Middle frontal gyrus (tissue), 1 donor: ENCODE measurements around the gene PLCD3.
A peak's percentile ranks its signal among the peaks of the same experiment; 100 is the strongest.
"Not testable (repeated sequence)": the region's sequence is repeated elsewhere in the genome, so short reads cannot be mapped to it uniquely, and the experiment has no call there.

Experiments
- DNase-seq: peaks from one replicate; pipeline ENCODE4 v3.0.0-alpha.2; 2015; ENCODE audit warnings: low spot score; ENCODE audit errors: extremely low spot score

The PLCD3 gene

DNA sequence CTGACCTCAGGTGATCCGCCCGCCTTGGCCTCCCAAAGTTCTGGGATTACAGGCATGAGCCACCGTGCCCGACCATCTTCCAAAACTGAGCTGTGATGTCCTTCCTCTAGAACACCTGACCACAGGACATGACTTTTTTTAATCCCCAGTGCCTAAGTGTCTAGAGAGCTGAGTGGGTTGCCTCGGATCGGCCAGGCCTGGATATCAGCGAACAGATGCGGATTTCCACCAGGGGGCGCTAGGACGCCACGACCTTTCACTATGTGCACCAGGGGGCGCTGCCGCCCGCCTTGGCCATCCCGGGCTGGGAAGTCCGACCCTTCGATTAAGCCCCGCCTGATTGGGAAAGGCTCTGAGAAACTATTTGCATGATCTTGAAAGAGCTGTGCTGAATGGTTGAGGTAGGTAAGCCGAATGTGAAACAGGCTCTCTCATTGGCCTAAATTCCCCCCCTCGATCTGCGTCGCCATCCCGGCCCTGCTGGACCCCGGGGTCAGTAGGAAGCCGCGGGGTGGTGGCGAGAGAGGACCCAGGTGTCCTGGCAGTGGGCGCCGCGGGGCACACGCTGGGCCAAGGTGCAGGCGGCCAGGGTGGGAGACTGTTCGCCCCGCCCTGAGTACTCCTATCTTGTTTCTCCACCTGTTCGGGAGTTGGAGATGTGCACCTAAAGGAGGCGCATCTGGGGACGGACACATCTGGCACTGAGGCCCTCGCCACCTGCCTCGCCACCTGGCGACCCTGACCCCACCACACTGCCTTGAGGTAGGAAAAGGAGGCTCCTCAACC is 3.1 kb upstream of the PLCD3 start, which contains the start of gene ACBD4:
ACBD4 (plus strand) TSS at position 496 of the 786 bp plus-strand sequence. CDS start 458 bp downstream, outside the sequence.
- peak; percentile 91 for DNase-seq

DNA sequence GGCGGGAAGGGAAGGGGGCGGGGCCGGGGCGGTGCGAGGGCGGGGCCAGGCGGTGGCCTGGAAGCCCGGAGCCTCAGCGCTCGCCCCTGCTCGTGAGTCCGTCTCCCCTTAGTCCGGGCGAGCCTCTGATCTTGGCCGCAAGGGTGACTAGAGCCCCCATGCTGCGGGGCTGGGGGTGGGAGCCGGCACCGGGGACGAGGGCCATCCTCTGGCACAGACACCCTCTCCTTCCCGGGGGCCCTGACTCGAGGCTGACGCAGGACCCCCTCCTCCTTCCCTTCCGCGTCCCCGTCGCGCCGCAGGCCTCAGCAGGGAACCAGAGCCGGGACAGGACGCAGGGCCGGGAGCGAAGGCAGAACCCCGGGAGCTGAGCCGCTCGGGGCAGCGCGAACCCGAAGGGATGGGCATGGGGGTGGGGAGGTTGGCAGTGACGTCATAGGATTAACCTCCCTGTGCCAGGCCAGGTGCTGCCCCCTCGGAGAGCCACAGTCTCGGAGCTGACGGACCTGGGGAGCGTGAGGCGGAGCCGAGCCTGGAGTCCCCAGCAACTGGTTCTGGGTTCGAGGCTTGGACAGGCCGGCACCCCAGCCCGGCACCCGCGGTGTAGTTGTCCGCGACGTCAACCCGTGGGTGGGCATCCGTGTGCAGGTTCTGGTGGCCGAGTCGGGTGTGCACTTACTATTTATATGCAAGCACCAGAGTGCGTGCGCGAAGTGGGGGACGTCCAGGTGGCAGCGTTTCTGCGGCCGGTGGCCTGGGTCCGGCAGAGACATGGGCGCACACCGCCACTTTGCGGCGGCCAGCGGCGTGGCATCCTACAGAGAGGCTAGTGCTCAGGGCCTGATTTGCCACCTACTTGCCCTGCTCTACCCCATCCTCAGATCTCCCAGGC is 503 bp upstream of the PLCD3 start:
- no peak for DNase-seq

DNA sequence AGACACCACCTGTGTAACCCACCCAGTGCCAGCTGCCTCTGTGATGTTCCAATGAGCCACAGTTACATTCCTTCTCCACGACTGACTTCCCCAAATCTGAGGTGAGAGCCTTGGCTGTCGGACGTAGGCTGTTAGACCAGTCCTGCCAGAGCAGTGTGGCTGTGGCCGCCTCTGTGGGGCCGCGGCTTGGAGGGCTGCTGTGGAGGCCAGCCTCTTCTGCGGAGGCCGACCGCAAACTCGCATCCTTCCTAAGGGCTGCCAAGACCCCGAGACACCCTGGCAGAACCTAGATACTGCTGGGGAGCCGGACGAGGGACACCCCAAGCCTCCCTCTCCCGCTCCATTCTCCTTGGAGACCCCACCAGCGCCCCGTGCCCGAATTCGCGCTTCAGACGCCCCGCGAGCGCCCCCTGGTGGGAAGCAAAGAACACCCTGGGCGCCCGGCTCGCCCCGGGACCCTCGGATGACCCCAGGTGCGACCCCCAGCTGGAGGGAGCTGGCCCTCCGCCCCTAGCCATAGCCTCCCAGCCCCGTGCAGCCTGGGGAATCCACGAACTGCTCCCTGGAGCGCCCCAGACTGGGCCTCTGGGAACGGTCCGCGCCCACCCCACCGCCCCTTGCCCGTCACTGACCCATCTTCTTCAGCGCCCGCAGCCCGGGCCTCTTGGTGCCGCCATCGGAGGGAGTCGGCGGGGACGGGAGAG is 547 bp downstream of the PLCD3 start:
- DNase-seq = no peak

DNA sequence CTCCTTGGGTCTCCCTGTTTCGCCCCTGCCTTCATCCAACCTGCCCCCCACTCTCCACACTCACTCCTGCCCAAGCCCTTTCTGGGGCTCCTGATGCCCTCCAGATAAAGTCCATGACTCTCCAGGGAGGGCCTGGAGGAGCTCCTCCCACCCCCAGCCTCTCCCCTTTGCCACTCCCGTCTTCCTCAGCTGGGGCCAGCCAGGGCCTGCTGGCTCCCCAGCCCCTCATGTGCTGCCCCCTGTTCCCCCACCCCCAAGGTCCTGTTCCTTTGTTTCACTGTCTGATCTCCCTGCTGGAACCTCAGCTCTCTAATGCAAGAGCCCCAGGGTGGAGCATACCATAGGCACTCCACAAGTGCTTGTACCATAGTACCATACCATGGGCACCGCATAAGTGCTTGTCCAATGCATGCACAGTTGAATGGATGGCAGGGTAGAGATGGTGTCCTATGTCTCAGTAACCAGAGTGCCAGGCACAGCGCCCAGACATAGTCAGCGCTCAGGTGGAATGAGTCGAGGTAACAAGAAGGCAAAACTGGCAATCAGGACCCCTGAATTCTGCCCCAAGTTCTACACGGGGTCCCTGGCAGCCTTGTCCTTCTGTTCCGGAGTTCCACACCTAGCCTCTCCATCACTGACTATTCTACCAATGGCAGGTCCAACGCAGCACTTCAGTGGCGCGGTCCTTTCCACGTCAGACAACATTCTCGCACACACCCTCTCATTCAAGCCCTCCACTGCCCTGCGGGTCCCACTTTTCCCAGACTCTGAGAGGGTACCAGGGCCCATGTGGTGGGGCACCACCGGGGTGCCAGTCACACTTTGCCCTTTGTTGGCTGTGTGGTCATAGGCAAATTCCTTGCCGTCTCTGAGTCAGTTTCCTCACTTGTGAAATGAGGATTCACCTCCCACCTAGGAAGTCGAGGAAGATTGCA is 1.4 kb downstream of the PLCD3 start:
- no peak for DNase-seq

DNA sequence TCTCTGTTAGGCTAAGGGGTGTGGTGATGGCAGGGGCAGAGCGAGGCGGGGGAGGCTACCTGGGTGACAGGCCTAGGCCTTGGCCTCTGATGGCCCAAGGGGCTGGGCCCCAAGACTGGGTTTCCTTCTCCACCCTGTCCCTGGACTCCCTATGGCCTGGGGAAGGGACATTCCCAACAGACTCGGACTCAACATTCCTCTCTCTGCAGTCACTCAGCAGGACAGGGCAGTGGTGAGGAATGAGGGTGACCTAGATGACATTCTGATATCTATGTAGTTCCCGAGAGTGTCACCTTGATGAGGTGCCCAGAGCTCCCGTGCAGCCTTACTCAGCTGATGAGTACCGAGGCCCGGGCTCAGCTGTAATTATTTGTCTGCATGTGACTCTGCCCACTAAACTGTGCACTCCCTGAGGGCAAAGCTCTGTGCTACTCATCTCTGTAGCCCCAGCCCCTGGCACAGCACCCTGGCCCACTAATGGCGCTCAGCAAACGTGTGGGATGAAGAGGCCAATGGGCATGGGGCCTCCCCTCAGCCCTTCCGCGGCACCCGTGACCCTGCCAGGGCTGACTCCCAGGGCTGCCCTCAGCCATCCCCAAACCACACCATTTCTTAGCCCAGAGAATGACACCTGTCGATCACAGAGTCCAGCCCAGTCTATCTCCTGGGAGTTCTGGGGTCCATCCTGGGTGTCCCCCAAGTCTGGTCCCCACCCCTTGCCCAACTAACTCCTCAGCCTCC is 2.2 kb downstream of the PLCD3 start:
- DNase-seq = no peak

DNA sequence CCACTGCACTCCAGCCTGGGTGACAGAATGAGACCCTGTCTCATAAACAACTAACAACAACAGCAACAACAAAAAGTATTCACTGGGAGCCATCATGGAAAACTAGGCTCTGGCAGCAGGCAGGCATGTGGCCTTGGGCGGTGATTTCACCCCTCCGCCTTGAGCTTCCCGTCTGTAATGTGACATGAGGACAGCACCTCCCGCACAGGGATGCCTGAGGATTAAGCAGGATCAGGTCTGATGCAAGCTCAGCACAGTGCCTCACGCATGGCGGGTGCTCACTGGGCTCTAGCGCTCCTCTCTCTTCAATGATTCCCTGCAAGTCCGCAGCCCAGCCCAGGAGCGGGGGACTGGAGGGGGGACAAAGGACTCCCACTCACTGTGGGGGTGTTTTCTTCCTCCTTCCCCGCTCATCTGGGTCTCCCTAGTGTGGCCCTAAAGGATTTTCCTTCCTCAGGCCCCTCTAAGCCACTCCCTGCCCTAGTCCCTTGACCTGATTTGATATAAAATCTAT is 2.8 kb downstream of the PLCD3 start:
- no peak for DNase-seq

DNA sequence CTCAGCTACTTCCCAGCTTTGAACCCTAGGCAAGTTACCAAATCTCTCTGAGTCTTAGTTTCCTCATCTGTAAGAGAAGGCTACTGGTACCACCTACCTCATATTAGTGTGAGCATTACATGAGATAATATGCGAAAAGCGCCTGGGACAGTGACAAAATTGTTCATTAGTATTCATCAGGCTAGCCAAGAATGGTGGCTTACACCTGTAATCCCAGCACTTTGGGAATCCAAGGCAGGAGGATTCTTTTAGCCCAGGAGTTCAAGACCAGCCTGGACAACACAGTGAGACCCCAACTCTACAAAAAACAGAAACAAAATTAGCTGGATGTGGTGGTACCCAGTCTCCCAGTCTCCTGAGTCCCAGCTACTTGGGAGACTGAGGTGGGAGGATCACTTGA is 3.3 kb downstream of the PLCD3 start:
- no peak for DNase-seq

DNA sequence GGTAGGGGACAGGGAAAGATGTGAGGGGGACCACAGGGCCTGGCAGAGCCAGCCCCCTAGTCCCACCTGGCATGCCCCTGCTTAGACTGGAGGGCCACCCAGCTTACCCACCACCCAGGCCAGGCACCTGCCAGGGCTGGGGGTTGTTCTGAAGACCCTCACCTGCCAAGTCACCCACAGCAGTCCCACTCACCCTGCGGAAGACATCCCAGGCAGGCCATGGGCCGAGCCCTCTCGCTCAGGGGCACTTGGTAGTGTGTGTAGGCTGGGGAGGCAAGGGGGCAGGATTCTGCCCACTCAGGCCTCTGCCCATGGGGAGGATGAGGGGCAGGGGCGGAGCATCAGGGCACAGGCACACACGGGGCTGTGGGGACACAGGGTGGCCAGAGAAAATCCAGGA is 4.0 kb downstream of the PLCD3 start:
- no peak for DNase-seq

DNA sequence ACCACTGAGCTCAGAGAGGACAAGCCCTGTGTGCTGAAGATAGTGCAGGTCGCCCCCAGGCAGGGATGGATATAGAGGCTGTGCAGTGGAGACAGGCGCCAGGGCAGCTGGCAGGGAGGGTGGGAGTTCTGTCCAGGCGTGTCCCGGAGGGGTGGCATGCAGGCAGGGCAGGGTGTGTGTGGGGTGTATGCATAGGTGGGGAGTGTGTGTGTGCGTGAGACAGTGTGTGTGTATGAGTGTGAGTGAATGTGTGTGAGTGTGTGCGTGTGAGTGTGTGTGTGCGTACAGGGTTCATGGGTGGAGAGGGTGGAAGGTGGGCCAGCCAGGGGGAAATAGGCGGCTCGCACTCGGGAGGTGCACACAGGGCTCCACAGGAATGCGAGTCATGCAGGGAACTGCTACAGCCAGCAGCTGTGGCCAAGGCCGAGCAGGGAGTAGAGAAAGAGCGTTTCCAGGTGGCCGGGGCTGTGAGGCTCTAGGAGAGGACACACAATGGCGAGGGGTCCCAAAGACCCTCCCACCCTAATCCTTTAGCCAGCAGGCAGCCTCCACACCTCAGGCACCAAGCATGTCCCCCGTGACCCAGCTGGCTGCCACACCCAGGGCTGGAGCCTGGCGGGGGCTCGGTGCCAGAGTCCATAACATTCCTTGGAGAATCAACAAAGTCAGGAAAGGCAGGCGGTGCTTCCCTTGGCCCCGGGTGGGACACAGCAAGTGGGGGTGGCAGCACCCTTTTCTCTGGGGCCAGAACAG is 4.6 kb downstream of the PLCD3 start:
- no peak for DNase-seq

DNA sequence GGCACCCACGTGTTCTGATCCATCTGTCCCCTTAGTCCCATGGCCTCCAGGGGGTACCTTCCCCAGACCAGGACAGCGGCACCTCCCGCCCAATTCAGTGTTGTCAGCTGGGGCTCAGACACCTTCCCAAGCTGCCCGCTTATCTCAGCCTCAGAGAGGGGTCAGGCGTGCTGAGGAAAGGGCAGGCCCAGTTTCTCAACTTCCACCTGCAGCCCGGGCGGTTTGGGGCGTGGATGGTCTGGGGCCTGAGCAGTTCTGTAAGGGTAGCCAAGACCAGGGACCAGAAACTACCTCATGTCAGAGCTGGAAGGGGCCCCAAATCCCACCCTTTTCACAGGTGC is 5.1 kb downstream of the PLCD3 start:
- DNase-seq = no peak

DNA sequence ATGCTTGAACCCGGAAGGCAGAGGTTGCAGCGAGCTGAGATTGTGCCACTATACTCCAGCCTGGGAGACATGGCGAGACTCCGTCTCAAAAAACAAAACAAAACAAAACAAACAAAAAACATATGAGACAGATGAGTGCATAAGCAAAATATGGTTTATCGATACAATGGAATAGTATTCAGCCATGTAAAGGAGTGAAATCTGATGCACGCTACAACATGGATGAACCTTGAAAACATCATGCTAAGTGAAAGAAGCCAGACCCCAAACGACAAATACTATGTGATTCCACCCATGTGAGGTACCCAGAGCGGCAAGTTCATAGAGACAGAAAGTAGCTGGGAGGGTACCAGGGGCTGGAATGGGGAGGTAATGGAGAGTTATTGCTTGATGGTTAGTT is 6.8 kb downstream of the PLCD3 start:
- no peak for DNase-seq

DNA sequence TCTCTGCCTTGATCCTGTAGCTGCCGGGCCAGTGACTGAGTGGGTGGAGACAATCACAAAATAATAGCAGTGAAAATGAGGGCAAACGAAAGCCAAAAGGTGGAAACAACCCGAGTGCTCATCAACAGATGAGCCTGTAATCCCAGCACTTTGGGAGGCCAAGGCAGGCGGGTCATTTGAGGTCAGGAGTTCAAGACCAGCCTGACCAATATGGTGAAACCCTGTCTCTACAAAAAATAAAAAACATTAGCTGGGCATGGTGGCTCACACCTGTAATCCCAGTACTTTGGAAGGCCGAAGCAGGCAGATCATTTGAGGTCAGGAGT is 7.6 kb downstream of the PLCD3 start:
- DNase-seq = not testable (repeated sequence)

DNA sequence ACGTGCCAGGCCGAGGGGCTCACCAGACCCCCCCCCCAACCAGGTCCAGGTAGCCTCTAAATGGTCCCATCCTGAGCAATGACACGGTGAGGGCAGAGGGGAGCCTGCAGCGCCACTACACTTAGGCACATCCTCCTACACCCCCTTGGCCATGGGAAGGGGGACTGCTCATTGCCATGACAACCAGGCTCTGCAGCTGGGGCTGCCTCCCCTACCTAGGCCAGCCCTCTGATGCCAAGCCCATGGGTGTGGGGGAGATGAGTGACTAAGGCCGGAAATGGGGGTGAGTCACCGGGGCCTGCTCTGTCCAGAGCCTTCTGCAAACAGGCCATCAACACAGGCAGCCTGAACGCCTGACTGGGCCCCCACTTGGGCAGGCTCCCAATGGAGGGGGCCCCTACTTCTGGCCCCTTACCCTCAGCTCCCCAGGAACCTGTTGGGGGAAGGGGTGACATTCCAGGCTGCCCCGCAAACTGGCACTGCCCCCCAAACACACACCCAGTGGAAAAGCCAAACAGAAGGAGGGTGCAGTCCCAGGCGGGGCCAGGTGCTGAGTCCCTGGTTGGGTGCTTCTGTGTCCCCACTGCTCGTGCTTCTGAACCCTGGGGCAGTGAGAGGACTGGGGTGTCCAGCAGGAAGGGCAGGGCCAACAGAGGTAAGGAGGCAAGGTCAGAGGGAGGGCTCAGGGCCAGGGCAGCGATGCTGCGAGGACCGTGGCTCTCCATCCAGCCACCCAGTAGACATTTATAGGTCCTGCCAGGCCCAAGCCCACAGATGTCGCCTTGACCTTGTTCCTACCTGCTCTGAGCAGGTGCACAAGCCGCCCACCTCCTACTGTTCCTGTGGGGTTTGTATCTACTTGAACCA is 8.2 kb downstream of the PLCD3 start:
- DNase-seq = no peak

DNA sequence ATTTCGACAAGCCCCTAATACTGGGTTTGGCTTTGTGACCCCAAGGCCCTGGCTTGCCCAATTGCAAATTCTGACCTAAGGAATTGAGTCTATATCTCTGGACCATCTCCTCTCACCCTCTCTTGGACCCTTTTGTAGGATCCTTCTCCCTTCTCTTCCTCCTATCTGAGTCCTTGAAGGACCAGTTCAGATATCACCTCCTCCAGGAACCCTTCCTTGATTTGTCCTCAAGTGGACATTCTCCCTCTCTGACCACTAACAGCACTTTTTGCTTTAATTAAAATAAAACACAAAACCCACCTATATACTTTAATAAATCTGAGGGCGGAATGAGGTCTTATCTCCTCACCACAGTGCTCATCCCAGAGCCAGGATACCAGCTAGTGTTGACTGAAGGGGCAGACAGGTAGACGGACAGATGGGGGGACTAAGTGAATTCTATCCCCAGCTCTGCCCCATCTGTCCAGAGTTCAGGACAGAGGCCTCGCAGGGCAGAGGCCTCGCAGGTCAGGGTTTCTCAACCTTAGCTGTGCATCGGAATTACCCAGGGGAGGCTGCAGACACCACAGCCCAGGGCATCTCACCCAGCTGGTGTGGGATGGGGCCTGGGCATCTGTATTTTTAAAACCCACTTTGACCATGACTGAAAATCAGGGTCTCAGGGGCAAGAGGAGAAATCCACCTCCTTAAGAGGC is 9.1 kb downstream of the PLCD3 start:
- no peak for DNase-seq

DNA sequence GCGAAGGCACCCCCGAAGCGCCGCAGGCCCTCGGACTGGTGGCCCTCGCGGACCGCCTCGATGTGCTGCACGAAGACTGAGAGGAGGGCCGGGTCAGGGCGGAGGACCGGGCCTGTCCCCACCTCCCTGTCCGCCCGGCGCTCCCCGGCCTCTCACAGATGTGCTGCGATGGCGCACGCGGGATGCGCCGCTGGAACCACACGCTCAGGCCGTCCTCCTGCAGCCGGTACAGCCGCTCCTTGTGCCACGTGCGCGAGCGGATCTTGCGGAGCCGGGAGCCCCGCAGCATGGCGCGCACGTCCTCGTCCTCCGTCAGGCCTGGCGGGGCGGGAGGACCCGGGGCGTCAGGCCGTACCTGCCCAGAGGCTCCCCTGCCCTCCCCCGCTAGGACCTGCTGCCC is 11.3 kb downstream of the PLCD3 start:
- no peak for DNase-seq

DNA sequence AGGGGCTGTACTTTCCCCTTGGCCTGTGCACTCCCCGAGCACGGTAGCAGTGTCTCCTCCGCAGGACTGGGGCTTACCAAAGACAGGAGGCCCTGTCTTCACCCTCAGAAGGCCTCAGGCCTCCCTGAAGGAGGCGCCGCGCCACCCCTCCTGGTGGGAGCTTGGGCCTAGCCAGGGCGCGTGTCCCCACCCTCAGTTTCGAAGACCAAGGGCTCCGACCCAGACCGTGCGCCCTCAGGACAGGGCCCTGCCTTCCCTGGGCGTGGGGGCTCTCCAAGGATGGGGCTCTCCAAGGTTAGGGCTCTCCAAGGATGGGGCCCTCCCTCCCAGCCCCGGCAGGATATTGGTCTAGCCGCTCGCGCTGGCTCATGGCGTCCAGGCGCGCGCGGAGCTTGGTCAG is 11.8 kb downstream of the PLCD3 start:
- DNase-seq = no peak

DNA sequence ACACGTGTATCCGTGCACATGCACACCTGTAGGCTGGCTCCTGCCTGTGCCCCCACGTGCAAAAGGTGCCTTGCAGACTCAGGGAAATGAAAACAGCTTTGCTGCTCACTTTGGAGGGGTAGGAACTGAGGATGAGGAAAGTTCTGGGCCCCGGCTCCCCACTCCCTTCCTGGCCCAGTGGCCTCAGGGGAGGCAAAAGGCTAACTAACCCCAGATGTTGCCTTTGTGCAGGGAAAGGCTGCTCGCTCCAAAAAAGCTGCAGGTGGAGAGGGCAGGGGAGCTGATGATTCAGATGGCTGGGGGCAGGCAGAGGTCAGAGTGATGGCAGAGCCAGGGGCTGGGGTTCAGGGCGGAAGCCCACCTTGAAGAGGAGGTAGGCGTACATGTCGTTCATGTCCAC is 12.4 kb downstream of the PLCD3 start:
- no peak for DNase-seq

DNA sequence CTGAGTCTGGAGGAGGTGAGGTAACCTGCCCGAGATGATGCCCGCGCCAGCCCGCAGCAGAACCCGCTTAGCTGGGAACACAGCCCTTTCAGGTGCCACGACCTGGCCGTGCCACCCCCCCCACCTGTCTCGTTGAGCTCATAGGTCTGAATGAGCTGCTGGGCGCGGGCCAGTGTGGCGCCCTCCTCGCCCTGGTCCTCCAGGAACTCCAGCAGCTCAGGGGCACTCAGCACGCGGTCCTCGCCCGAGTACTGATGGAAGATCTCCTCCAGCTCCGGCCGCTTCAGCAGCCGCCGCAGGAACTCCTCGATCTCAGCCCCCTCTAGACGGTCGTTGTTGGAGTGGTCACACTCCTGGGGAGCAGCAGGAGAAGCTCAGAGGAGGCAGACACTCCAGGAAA is 13.6 kb downstream of the PLCD3 start:
- no peak for DNase-seq
